DMS53 (cell line): ENCODE results near the gene TMEM106C.

Source experiments
- DNase-seq: peaks from one replicate; lab custom pipeline; 2025; lab: John Stamatoyannopoulos, UW

TMEM106C gene

GRCh38 chr12:47995981-47996401, 32.6 kb downstream of the TMEM106C start:
- DNase-seq = no peak

GRCh38 chr12:47997321-47997720, 33.9 kb downstream of the TMEM106C start:
- DNase-seq = no peak

- no peak for DNase-seq
Measured at GRCh38 chr12:47999816-48000215, 36.4 kb downstream of the TMEM106C start.

- DNase-seq = peak; percentile 96
Measured at GRCh38 chr12:48000878-48001504, 37.6 kb downstream of the TMEM106C start.

- peak; percentile 83 for DNase-seq
Measured at GRCh38 chr12:48001505-48002413, 38.4 kb downstream of the TMEM106C start.

GRCh38 chr12:48002414-48002730, 39.0 kb downstream of the TMEM106C start:
- DNase-seq = peak; percentile 81

- peak; percentile 93 for DNase-seq
Measured at GRCh38 chr12:48002773-48003218, 39.4 kb downstream of the TMEM106C start.

GRCh38 chr12:48003226-48004052, 40.0 kb downstream of the TMEM106C start:
- DNase-seq = peak; percentile 82

- DNase-seq = peak; percentile 88
Measured at GRCh38 chr12:48004053-48004941, 40.9 kb downstream of the TMEM106C start, which contains the start of gene COL2A1. Gene COL2A1, minus strand, starts transcription at chr12:48004476. Its CDS starts 155 bp downstream, at chr12:48004321.

GRCh38 chr12:48005001-48005749, 41.8 kb downstream of the TMEM106C start:
- peak; percentile 62 for DNase-seq

GRCh38 chr12:48005750-48006021, 42.3 kb downstream of the TMEM106C start:
- DNase-seq = no peak

GRCh38 chr12:48007206-48007605, 43.8 kb downstream of the TMEM106C start:
- DNase-seq = no peak

GRCh38 chr12:48008349-48008748, 45.0 kb downstream of the TMEM106C start:
- DNase-seq = no peak

- DNase-seq = no peak
Measured at GRCh38 chr12:48008950-48009349, 45.6 kb downstream of the TMEM106C start.

- no peak for DNase-seq
Measured at GRCh38 chr12:48009471-48009870, 46.1 kb downstream of the TMEM106C start.

GRCh38 chr12:48010366-48010970, 47.1 kb downstream of the TMEM106C start:
- no peak for DNase-seq

GRCh38 chr12:48012070-48012469, 48.7 kb downstream of the TMEM106C start:
- no peak for DNase-seq

- DNase-seq = no peak
Measured at GRCh38 chr12:48013287-48013686, 49.9 kb downstream of the TMEM106C start.

- no peak for DNase-seq
Measured at GRCh38 chr12:48015129-48015528, 51.7 kb downstream of the TMEM106C start.

GRCh38 chr12:48015954-48016353, 52.6 kb downstream of the TMEM106C start:
- DNase-seq = no peak
